Activated naive CD4-positive, alpha-beta T cell (primary cell): ENCODE data around the gene CHN2.
A peak's percentile ranks its signal among the peaks of the same experiment; 100 is the strongest.
"Not testable (repeated sequence)": the region's sequence is repeated elsewhere in the genome, so short reads cannot be mapped to it uniquely, and the experiment has no call there.

Source experiments
- DNase-seq, 4 experiments: peaks; one replicate each; lab custom pipeline; 2025; lab: John Stamatoyannopoulos, UW

CHN2 gene

GRCh38 chr7:29189743-29190201, 4.8 kb upstream of the CHN2 start:
- DNase-seq: peak in 2 of 4 experiments; percentile 10 to 33

DNA sequence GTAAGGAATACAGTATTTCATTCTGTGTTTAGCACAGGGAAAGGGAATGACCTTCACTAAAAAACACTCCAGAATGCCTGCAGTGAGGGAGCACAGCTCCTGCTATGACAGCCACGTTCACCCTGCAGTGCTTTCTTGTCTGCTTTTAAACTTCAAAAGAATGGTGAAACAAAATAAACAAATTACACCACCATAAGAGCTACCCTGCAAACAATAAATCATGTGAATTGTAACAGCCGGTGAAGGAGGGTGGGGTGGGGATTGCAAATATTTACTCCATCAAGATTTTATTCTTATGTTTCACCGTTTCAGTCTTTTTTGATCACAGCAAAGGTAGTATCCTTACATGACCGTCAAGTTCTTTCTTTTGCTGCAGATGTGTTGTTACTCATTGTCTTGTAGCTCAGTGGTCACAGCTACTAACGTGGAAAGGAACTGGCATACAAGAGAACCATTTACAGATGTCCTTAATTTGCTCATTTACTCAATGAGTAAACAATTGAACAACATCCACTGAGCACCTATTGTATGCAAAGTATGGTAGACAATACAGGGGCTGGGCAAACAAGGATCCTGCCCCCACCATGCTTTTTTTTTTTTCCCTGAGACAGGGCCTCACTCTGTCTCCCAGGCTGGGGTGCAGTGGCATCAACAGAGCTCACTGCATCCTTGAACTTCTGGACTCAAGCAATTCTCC, 4.1 kb upstream of the CHN2 start:
- DNase-seq: no peak

DNA sequence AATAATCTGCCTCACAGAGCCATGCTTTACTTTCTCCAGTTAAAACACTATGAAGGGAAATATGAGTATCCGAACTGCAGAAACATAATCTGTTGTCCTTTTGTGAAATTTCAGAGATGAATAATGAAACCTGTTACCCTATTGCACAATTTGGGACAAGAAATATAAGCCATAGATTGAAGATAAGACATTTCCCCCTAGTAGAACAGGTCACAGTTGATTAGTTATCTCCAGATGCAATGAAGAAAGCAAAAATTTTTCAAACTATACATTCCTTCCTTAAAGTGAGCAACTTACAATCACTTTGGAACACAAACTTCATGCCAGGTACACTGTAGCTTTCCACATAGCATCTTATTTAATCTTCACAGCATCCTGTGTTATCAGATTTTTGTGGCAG, 2.3 kb upstream of the CHN2 start:
- DNase-seq: no peak

DNA sequence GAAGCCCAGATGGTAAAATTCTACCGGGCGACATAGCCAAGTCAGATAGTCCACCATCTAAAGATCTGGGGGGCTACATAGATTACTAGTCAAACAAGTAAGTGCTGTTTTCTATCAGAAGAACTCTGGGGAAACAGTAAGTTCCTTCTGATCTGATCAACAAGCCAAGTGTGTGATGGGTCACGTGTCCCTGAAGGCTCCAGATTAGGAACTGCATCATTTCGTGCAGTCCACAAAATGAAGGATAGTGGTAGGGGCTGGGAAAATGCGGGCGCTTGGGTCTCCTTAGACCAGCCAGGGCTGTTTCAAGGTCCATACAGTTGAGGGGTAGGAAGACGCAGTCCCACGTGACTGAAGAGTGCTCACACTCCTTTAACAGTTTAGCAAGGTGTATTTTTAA, 1.8 kb upstream of the CHN2 start:
- DNase-seq: no peak

DNA sequence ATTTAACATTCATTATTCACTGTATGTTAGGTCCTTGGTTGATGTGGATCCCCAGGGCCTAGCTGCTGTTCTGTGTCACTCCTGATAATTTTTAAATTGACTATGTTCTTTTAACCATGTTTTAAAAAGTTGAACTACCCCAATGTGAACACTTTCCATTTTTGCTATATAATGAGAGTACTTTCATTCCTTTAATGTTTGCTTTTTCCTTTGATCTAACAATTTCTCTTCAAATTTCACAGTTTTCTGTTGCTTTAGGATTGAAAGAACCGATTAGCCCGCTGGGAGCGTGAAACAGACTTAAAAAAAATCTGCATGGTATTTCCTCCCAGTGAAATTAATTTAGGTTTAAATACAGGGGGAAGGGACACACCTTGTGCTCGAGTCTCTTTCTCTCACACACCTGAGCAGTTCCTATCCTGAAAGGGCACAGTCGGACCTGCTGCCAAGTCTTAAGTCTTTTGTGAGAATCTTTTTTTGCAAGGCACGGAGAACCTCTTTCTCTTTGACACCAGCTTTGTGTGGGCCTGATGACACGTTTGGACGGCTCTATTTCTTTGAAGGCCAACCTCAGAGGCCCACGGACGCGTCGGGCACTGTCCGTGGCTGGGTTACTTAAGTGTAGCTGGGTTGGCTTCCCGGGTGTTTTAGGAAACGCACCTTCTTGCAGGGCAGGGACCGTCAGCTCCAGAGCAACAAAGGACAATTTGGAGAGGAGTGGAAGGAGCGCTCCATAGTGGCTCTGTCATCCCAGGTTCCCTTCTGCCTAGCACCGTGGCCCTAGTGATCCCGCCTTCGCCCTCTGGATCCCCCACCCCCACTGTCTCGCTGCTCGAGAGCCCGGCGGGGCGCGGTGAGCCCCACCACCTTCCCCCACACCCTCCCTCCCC, 1.0 kb upstream of the CHN2 start:
- DNase-seq: no peak

- no peak for DNase-seq
Observed at GRCh38 chr7:29194206-29194593, 375 bp upstream of the CHN2 start.

- DNase-seq: no peak
Observed at GRCh38 chr7:29196191-29196590, 1.6 kb downstream of the CHN2 start.

DNA sequence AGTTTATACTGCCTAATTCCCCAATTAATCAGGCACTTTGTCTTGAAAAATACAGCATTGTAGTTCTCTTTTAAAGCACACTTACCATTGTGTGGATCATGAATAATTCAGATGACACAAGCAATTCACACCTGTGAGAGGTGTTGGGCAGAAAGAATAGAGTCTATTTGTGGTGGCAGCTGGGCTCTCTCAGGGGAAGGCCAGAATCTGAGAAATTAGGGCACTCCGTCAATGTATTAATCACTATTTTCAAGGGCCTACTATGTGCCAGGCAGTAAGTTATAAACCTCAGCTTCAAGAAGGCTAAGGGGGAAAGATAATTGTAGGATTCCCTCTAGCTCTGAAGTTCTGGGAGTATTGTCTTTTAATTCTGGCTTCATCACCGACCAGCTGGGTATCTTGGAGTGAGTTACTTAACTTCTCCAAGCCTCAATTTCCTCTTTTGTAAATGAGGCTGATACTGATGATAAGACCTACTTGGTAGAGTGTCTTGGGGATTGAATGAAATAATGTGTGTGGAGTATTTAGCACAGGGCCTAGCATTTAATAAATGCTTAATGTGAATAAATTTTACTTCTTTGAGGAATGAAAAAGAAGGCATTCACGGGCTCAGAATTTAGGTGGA, 2.5 kb downstream of the CHN2 start:
- no peak for DNase-seq

GRCh38 chr7:29197916-29198315, 3.3 kb downstream of the CHN2 start:
- no peak for DNase-seq

GRCh38 chr7:29199776-29200175, 5.2 kb downstream of the CHN2 start:
- DNase-seq: no peak

GRCh38 chr7:29202651-29203069, 8.1 kb downstream of the CHN2 start:
- DNase-seq: no peak

- DNase-seq: no peak
Observed at GRCh38 chr7:29204491-29205272, 10.1 kb downstream of the CHN2 start.

DNA sequence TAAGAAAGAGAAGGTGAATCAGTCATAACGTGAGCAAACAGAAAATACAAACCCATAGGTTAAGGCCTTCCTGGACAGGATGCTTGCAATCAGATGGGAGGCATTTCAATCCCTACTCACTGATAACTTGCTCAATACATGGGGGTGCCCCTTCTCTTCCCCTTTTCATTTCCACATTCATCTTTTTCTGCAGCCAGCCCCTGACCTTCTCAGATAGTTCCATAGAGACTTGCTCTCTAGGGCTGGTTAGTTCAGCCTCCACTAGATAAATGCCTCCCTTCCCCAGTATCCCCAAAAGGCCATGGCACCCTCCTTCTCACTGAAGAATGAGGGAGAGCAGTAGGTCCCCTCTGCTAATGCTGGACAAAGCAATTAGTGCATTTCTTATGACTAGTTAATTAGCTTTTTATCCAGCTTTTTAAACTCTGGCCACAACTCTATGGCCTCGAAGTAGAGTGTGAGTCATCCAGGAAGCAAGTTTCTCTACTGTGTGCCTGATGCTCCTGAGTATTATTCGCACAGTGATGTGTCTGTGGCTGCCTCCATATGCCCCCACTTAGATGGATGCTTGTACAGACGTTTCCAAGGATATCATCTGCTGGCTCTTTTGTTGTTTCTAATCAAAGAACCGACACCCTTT, 12.7 kb downstream of the CHN2 start:
- no peak for DNase-seq

- DNase-seq: no peak
Observed at GRCh38 chr7:29208410-29209250, 14.1 kb downstream of the CHN2 start.

GRCh38 chr7:29209745-29210144, 15.2 kb downstream of the CHN2 start:
- DNase-seq: no peak

GRCh38 chr7:29212736-29213135, 18.2 kb downstream of the CHN2 start:
- not testable (repeated sequence) for DNase-seq

GRCh38 chr7:29214056-29214455, 19.5 kb downstream of the CHN2 start:
- no peak for DNase-seq

GRCh38 chr7:29214816-29215215, 20.2 kb downstream of the CHN2 start:
- DNase-seq: no peak

DNA sequence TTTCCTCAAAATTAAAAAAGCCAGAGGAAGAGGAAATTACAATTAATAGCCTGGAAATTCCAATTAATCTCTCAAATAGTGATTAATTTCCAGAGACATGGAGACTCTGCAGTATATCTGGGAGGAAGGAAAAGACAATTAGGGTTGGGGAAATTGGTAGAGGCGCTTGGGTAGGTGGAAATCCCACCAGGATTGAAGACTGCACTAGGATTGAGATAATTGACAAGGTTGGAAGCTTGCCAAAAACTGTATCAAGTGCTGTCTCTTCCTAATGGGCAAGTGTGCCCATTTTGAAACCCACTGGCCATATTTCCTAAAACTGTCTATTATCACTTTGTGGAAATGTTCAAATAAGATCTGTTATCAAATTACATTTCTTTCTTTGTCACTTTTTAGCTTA, 21.6 kb downstream of the CHN2 start:
- no peak for DNase-seq

- no peak for DNase-seq
Observed at GRCh38 chr7:29217113-29217512, 22.5 kb downstream of the CHN2 start.

- DNase-seq: no peak
Observed at GRCh38 chr7:29224726-29225125, 30.2 kb downstream of the CHN2 start.
